Subcutaneous abdominal adipose tissue (tissue), 5 donors: ENCODE measurements around the gene ERC2.
A peak's percentile ranks its signal among the peaks of the same experiment; 100 is the strongest.

Source experiments
- H3K27ac ChIP-seq: one replicate; pipeline ENCODE4 v1.7.0; 2013; ENCODE audit warnings: low read depth, mild to moderate bottlenecking, inconsistent platforms, low read length, moderate library complexity
- H3K27me3 ChIP-seq, 5 donors: one replicate each; pipeline ENCODE4 v1.7.0; 2013; ENCODE audit warnings: low read length in 5 of 5, inconsistent platforms in 1 of 5; ENCODE audit not compliant: control insufficient read depth in 5 of 5, insufficient read depth in 4 of 5
- H3K36me3 ChIP-seq, 5 donors: one replicate each; pipeline ENCODE4 v1.7.0; 2013; ENCODE audit warnings: low read length in 5 of 5; ENCODE audit not compliant: control insufficient read depth in 5 of 5, insufficient read depth in 5 of 5
- H3K4me1 ChIP-seq, 5 donors: one replicate each; pipeline ENCODE4 v1.7.0; 2013; ENCODE audit warnings: low read length in 5 of 5, mild to moderate bottlenecking in 3 of 5, moderate library complexity in 1 of 5; ENCODE audit not compliant: control insufficient read depth in 5 of 5, insufficient read depth in 5 of 5
- H3K4me3 ChIP-seq, 5 donors: one replicate each; pipeline ENCODE4 v1.7.0; 2013; ENCODE audit warnings: low read length in 5 of 5, low read depth in 1 of 5
- H3K9ac ChIP-seq, 5 donors: one replicate each; pipeline ENCODE4 v1.7.0; 2013; ENCODE audit warnings: low read length in 5 of 5, mild to moderate bottlenecking in 4 of 5, moderate library complexity in 3 of 5
- H3K9me3 ChIP-seq, 5 donors: one replicate each; pipeline ENCODE4 v1.7.0; 2013; ENCODE audit warnings: low read length in 5 of 5; ENCODE audit not compliant: control insufficient read depth in 5 of 5
- donor health status: healthy.
- donor health status: healthy.
- donor health status: healthy.
- donor health status: healthy.
- donor health status: healthy.

The ERC2 gene

DNA sequence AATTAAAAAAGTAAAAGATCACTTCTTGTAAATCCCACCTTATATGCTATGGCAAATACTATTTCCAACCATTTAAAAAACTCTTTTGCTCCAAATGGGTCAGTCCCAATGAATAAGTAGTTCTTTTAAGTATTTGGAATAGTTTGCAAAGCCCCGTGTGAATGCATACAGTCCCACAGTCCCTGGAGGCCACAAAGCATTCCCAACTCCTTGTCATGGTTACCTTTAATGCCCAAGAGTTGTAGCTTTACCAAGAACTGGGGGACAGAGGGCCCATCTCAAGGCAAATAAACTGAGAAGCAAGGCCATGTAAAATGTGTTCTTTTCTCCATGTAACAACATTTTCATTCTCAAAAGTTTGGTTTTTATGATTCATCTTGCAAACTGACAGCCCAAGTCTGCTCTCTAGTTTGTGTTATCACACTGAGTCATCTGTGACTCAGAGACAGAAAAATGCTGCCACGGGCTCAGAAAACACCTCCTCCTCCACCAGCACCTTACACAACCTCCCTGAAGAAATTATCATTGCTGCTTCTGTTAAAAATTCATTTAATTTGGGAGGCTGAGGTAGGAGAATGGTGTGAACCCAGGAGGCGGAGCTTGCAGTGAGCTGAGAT is 336.2 kb downstream of the ERC2 start:
- Histone ChIP-seq H3K4me1 (no peaks in the 10 kb centered on the region), H3K27ac (no peak overlapping the region), H3K9me3 (no peaks in the 10 kb centered on the region), H3K9ac (no peak overlapping the region), H3K36me3 (no peaks in the 10 kb centered on the region), H3K27me3 (no peaks in the 10 kb centered on the region), H3K4me3 (no peak overlapping the region)

DNA sequence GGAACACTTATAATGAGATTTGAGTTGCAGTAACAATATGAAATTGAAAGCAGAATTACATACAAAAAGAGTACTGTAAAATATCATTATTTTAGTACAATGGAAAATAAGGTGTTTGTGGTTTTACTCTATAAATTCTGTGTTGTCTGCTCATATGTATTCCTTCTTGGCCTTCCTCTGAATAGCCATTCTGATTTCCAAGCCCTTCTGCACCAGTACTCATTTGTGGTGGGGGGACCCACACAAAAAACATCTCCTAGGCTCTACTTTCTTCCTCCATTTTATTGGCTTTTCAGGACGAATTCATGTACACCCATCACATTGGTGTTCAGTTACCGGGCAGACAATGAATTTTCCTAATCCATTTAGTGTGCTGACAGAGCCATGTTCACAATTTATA is 338.2 kb downstream of the ERC2 start:
- no peaks in the 10 kb centered on the region for H3K9me3 ChIP-seq
- H3K9ac ChIP-seq = no peak overlapping the region
- no peak overlapping the region for H3K27ac ChIP-seq
- H3K27me3 ChIP-seq = no peaks in the 10 kb centered on the region
- no peak overlapping the region for H3K4me3 ChIP-seq
- no peaks in the 10 kb centered on the region for H3K36me3 ChIP-seq
- H3K4me1 ChIP-seq = no peaks in the 10 kb centered on the region

DNA sequence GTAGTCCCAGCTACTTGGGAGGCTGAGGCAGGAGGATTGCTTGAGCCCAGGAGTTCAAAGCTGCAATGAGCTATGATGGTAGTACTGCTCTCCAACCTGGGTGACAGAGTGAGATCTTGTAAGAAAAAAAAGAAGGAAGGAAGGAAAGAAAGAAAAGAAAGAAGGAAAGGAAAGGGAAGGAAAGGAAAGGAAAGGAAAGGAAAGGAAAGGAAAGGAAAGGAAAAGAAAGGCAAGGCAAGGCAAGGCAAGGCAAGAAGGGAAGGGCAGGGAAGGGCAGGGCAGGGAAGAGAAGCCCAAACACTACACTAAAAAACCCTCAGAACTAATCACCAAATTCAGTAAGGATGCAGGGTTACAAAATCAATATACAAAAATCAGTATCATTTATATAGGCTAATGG is 341.6 kb downstream of the ERC2 start:
- Histone ChIP-seq H3K4me3 (no peak overlapping the region), H3K36me3 (no peaks in the 10 kb centered on the region), H3K9ac (no peak overlapping the region), H3K4me1 (no peaks in the 10 kb centered on the region), H3K27ac (no peak overlapping the region), H3K9me3 (no peaks in the 10 kb centered on the region), H3K27me3 (no peaks in the 10 kb centered on the region)

DNA sequence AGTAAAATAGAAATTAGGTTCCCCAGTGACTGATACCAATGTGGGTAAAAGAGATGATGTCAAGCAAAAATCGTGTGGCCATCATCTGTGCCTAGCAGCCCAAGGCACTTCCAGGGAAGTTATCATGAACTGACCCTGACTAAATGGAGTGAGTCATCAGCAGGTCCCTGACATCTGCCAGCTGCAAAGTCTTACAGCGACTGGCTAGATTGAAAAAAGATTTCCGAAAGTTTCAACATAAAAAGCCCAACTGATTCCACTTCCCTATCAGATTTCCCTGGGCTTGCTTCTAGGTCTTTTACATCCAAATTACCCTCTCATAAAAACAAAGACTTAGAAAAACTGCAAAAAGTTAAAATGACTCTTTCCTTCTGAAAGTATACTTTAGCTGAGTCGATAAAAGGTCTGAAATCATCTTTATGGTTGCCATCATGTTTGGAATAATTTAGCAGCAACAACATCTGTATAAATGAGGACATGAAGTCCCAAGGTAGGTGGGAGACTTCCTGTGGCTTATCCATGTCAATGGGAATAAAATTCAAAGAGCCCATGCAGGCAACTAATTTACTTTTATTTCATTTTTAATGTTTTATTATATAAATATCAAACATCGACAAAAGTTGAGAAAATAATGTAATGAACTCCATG is 342.8 kb downstream of the ERC2 start:
- Histone ChIP-seq H3K27ac (no peak overlapping the region), H3K9ac (no peak overlapping the region), H3K9me3 (no peaks in the 10 kb centered on the region), H3K36me3 (no peaks in the 10 kb centered on the region), H3K4me1 (no peaks in the 10 kb centered on the region), H3K4me3 (no peak overlapping the region), H3K27me3 (no peaks in the 10 kb centered on the region)

DNA sequence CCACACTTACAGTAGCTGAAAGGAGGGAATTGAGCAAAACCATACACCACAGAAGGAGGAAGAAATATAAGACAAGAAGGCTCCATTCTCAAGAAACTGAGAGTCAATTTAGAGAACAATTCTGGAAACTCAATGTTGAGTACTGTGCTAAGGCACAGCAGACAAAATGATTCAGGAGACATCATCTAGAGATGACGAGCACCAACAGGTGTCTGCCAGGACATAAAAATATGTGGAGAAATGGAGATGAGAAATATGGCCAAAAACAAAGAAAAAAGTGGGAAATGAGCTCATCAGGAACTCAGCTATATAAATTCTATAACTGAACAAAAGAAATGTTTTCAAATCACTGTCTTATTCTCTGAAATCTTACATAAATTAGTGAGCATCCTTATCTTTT is 343.7 kb downstream of the ERC2 start:
- H3K27me3 ChIP-seq = no peaks in the 10 kb centered on the region
- H3K9me3 ChIP-seq = no peaks in the 10 kb centered on the region
- H3K4me1 ChIP-seq = no peaks in the 10 kb centered on the region
- no peaks in the 10 kb centered on the region for H3K36me3 ChIP-seq
- no peak overlapping the region for H3K4me3 ChIP-seq
- H3K27ac ChIP-seq = no peak overlapping the region
- no peak overlapping the region for H3K9ac ChIP-seq

DNA sequence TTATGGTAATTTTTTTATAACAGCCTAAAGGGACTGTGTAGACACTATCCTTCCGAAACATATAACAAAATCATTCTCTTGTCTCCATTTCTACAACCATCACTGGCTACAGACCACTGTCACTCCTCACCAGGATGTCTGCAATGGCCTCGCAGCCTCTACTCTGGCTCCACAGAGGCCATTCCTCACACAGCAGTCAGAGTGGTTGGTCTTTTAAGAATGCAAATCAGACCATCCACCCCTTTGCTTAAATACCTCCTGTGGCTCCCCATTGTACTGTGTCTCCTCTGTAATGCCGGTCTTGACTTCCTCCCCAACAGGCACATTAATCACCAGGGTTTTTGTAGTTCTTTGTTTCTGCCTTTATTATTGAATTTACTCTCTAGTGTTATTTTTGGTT is 344.8 kb downstream of the ERC2 start:
- no peaks in the 10 kb centered on the region for H3K36me3 ChIP-seq
- H3K4me1 ChIP-seq = peaks cover 0 to 4% (median 0%) of the 10 kb centered on the region in 5 donors
- H3K4me3 ChIP-seq = no peak overlapping the region
- H3K27ac ChIP-seq = no peak overlapping the region
- no peaks in the 10 kb centered on the region for H3K27me3 ChIP-seq
- H3K9me3 ChIP-seq = no peaks in the 10 kb centered on the region
- no peak overlapping the region for H3K9ac ChIP-seq

DNA sequence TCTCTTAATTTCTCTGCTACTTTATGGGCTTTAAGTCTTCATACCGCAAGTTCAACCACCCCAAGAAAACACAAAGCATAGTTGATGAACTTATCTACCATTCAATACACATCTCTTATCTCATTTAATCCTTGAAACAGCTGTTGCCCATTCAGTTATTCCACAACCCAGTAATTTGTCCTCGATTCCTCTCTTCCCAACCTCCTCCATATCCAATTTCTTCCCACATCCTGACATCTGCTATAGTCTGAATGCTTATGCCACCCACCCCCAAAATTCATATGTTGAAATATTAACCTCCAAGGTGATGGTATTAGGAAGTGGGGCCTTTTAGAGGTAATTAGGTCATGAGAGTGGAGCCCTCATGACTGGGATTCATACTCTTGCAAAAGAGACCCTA is 345.4 kb downstream of the ERC2 start:
- no peaks in the 10 kb centered on the region for H3K36me3 ChIP-seq
- no peak overlapping the region for H3K4me3 ChIP-seq
- peaks cover 0 to 4% (median 0%) of the 10 kb centered on the region in 5 donors for H3K4me1 ChIP-seq
- H3K27me3 ChIP-seq = no peaks in the 10 kb centered on the region
- no peak overlapping the region for H3K27ac ChIP-seq
- H3K9me3 ChIP-seq = no peaks in the 10 kb centered on the region
- H3K9ac ChIP-seq = no peak overlapping the region

DNA sequence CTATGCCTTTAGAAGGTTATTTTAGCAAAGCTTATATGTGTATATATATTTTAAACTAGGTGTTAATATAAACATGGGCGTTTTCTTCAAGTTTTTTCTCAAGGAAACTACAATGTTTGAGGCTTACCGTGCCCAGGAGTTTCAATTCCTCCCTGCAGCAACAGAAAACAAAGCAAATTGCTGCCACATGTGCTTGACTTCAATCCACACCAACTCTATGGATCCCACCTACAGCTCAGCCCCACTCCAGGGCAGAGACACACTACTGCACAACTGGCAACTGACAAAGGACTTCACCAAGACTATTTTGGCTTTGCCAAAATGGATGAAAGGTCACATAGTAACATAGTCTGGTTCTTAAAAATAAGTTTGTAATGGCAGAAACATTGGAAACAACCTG is 346.6 kb downstream of the ERC2 start:
- Histone ChIP-seq H3K27ac (no peak overlapping the region), H3K9me3 (no peaks in the 10 kb centered on the region), H3K4me3 (no peak overlapping the region), H3K27me3 (no peaks in the 10 kb centered on the region), H3K36me3 (no peaks in the 10 kb centered on the region), H3K4me1 (peaks cover 0 to 4% (median 0%) of the 10 kb centered on the region in 5 donors), H3K9ac (no peak overlapping the region)

DNA sequence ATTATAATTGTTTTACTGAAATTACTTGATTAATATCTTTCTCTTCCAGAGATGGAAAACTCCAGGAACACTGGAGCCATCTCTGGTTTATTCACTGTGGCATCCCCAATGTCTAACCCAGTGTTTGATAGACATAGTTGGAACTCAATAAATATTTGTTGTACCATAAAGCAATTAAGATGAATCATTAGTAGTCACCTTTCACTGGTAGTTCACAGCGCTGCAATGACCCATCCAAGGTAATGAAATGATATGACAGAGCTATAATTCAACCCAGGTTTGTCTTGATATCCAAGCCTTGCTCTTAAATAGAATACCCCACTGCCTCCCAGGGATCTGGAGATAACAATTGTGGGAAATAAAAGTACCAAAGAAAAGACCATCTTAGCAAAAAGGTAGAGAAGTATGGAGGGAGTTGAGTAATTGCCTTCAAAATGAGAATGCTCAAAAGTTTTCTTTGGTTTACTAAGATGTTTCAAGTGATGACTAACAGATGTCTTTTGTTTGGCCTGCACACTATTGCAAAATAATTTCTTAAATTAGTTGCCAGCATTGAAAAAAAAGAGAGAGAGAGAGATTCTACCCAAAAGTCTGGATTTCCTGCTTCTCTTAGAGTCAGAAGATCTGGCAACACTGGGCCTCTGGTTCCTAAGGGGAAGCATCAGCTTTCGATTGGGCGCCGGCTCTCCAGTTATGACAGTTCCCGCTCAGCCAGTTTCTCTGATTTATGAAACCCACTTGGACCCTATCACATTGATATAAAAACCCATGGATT is 348.5 kb downstream of the ERC2 start:
- H3K27me3 ChIP-seq = no peaks in the 10 kb centered on the region
- peaks cover 0 to 11% (median 8%) of the 10 kb centered on the region in 5 donors for H3K9me3 ChIP-seq

DNA sequence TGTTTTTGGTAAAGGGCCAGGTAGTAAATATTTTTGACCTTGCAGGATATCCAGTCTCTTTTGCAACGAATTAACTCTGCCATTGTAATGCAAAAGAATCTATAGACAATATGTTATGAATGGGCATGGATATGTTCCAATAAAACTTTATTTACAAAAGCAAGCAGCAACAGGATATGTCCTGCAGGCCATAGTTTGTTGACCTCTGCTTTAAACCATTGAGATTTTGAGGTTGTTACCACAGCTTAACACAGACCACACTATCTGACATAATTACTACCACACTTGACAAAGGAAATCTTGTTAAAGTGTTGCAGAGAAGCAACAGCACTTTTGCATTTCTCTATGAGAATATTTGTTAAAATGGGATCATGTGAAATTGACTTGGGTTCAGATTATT is 349.3 kb downstream of the ERC2 start:
- H3K4me1 ChIP-seq = peaks cover 0 to 4% (median 0%) of the 10 kb centered on the region in 5 donors
- no peak overlapping the region for H3K27ac ChIP-seq
- H3K4me3 ChIP-seq = no peak overlapping the region
- H3K27me3 ChIP-seq = no peaks in the 10 kb centered on the region
- peaks cover 0 to 12% (median 10%) of the 10 kb centered on the region in 5 donors for H3K9me3 ChIP-seq
- H3K36me3 ChIP-seq = no peaks in the 10 kb centered on the region
- H3K9ac ChIP-seq = no peak overlapping the region

More for the DNA sequence above, 348.5 kb downstream of the ERC2 start:
- Histone ChIP-seq H3K9ac (no peak overlapping the region), H3K4me3 (no peak overlapping the region), H3K36me3 (no peaks in the 10 kb centered on the region), H3K27ac (peak overlapping the region; percentile 32), H3K4me1 (peaks cover 0 to 4% (median 0%) of the 10 kb centered on the region in 5 donors)
